SU-DHL-6 (cell line): Measurements from ENCODE around the gene RNF187.

ENCODE experiments used
- EZH2phosphoT487 ChIP-seq: fragments of 200-600 bp; sonication (generic), shearing (Covaris generic); conservative IDR thresholded peaks from 2 replicates; pipeline ENCODE4 v1.6.1; 2018; ENCODE audit warnings: mild to moderate bottlenecking, antibody characterized with exemption, low read length, moderate library complexity, mixed read lengths
- TF ChIP-seq, protein P1 (sequence below): fragments of 200-600 bp; sonication (generic); IDR thresholded peaks from one replicate; pipeline ENCODE4 v1.5.1; 2017; ENCODE audit warnings: antibody characterized with exemption, mild to moderate bottlenecking, low read length, moderate library complexity; ENCODE audit not compliant: insufficient read depth, poor library complexity, severe bottlenecking

DNA sequence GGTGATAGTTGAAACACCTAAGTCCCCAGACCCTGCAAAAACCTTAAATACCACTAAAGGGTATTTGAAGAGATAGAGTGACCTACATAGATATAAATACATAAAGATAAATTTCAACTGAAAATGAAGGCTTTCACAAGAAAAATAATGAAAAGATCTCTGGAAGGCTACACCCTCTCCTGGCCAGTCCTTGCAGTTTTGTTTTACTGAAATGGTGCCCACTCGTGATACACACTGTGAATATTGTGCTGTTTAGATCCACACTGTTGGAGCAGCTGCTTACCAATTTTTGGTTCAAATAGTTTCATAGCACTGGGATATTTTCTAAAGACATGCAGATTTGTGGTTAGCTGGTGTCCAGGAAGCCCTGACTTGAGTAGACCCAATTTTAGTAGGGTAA, 31.5 kb upstream of the RNF187 start:
- TF ChIP-seq, protein P1, sequence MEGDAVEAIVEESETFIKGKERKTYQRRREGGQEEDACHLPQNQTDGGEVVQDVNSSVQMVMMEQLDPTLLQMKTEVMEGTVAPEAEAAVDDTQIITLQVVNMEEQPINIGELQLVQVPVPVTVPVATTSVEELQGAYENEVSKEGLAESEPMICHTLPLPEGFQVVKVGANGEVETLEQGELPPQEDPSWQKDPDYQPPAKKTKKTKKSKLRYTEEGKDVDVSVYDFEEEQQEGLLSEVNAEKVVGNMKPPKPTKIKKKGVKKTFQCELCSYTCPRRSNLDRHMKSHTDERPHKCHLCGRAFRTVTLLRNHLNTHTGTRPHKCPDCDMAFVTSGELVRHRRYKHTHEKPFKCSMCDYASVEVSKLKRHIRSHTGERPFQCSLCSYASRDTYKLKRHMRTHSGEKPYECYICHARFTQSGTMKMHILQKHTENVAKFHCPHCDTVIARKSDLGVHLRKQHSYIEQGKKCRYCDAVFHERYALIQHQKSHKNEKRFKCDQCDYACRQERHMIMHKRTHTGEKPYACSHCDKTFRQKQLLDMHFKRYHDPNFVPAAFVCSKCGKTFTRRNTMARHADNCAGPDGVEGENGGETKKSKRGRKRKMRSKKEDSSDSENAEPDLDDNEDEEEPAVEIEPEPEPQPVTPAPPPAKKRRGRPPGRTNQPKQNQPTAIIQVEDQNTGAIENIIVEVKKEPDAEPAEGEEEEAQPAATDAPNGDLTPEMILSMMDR: no peak
- TF ChIP-seq EZH2phosphoT487: no peak
